IMR-90 (cell line): ENCODE data around the gene PCYT2. TPM values are rescaled to one million over a fixed set of nuclear protein-coding genes. Genes with fewer than 3 reads are reported as not detected.

ENCODE experiments used
- ATAC-seq: fragments of 200-7000 bp; cut with Tn5 transposase; 2 replicates; pipeline ENCODE4 v1.9.1; 2020; ENCODE audit warnings: low read depth, mild to moderate bottlenecking, moderate library complexity
- BruUV-seq: library from RNA; stranded (reverse); fragments of 400-500 nt; replicated peaks from 2 replicates; lab custom pipeline; 2021; lab: Mats Ljungman, UMichigan
- CTCF ChIA-PET: fragments of 300-600 bp; formaldehyde crosslinking; extraction: SDS; loops from one replicate; lab custom pipeline; 2021; ENCODE audit warnings: antibody characterized with exemption; lab: Yijun Ruan, JAX
- POLR2A ChIA-PET: fragments of 300-600 bp; sonication (Branson Sonifier 250); formaldehyde crosslinking; loops from one replicate; lab custom pipeline; 2022; ENCODE audit warnings: antibody characterized with exemption; ENCODE audit not compliant: unreplicated experiment; lab: Charles Lee
- DNase-seq: peaks from one replicate; pipeline ENCODE4 v3.0.0; 2013
- H2AFZ ChIP-seq: replicated peaks from 2 replicates; pipeline ENCODE3; 2013; ENCODE audit warnings: low read length, mild to moderate bottlenecking; ENCODE audit not compliant: poor library complexity
- H2AK5ac ChIP-seq: 2 replicates; pipeline ENCODE4 v1.6.1; 2013; ENCODE audit warnings: low read depth, low read length, inconsistent platforms
- H2AK9ac ChIP-seq: replicated peaks from 2 replicates; pipeline ENCODE3; 2013; ENCODE audit warnings: mild to moderate bottlenecking, low read depth, low read length, moderate library complexity; ENCODE audit not compliant: poor library complexity
- H2BK120ac ChIP-seq: 2 replicates; pipeline ENCODE4 v1.6.1; 2013; ENCODE audit warnings: low read depth, low read length, inconsistent platforms
- H2BK15ac ChIP-seq: 3 replicates; pipeline ENCODE4 v1.6.1; 2013; ENCODE audit warnings: low read depth, low read length, inconsistent platforms
- H2BK20ac ChIP-seq: 2 replicates; pipeline ENCODE4 v1.6.1; 2013; ENCODE audit warnings: low read depth, mild to moderate bottlenecking, inconsistent platforms, low read length, moderate library complexity
- H2BK5ac ChIP-seq: 2 replicates; pipeline ENCODE4 v1.6.1; 2013; ENCODE audit warnings: mild to moderate bottlenecking, low read depth, low read length, inconsistent platforms; ENCODE audit not compliant: poor library complexity, severe bottlenecking
- H3K14ac ChIP-seq: replicated peaks from 2 replicates; pipeline ENCODE4 v1.6.1; 2013; ENCODE audit warnings: low read depth, low read length, inconsistent platforms
- H3K18ac ChIP-seq: 2 replicates; pipeline ENCODE4 v1.6.1; 2013; ENCODE audit warnings: low read depth, low read length, control low read depth
- H3K23ac ChIP-seq: 2 replicates; pipeline ENCODE4 v1.6.1; 2013; ENCODE audit warnings: low read depth, low read length, inconsistent platforms
- H3K27ac ChIP-seq: 2 replicates; pipeline ENCODE4 v1.5.1; 2013; ENCODE audit warnings: mild to moderate bottlenecking, control low read depth, low read length; ENCODE audit not compliant: insufficient read depth
- H3K27me3 ChIP-seq: 2 replicates; pipeline ENCODE4 v1.6.1; 2013; ENCODE audit warnings: low read length; ENCODE audit not compliant: control insufficient read depth, insufficient read depth
- H3K36me3 ChIP-seq: 2 replicates; pipeline ENCODE4 v1.6.1; 2013; ENCODE audit warnings: low read length, mixed read lengths; ENCODE audit not compliant: control insufficient read depth, insufficient read depth
- H3K4ac ChIP-seq: 2 replicates; pipeline ENCODE4 v1.6.1; 2013; ENCODE audit warnings: low read depth, low read length, inconsistent platforms
- H3K4me1 ChIP-seq: 2 replicates; pipeline ENCODE4 v1.6.1; 2013; ENCODE audit warnings: low read length, mixed read lengths; ENCODE audit not compliant: control insufficient read depth, insufficient read depth
- H3K4me2 ChIP-seq: 2 replicates; pipeline ENCODE4 v1.6.1; 2013; ENCODE audit warnings: low read depth, mild to moderate bottlenecking, control low read depth, low read length, moderate library complexity
- H3K4me3 ChIP-seq: 2 replicates; pipeline ENCODE4 v1.5.1; 2013; ENCODE audit warnings: low read depth, mild to moderate bottlenecking, control low read depth, low read length, moderate library complexity; ENCODE audit not compliant: insufficient read depth
- H3K56ac ChIP-seq: 2 replicates; pipeline ENCODE4 v1.6.1; 2013; ENCODE audit warnings: low read length, inconsistent platforms; ENCODE audit not compliant: insufficient read depth; ENCODE audit errors: extremely low read depth
- H3K79me1 ChIP-seq, 2 experiments: 2 replicates each; pipeline ENCODE4 v1.6.1; 2013; ENCODE audit warnings: low read length in 2 of 2, inconsistent platforms in 1 of 2, low read depth in 1 of 2
- H3K9ac ChIP-seq: 2 replicates; pipeline ENCODE4 v1.6.1; 2013; ENCODE audit warnings: low read depth, low read length, control low read depth
- H3K9me1 ChIP-seq: 2 replicates; pipeline ENCODE4 v1.6.1; 2013; ENCODE audit warnings: low read length, inconsistent platforms; ENCODE audit not compliant: insufficient read depth
- H3K9me3 ChIP-seq: 2 replicates; pipeline ENCODE4 v1.6.1; 2013; ENCODE audit warnings: low read length; ENCODE audit not compliant: control insufficient read depth, insufficient read depth
- H4K20me1 ChIP-seq: 2 replicates; pipeline ENCODE4 v1.6.1; 2013; ENCODE audit warnings: low read length, inconsistent platforms; ENCODE audit not compliant: insufficient read depth
- H4K5ac ChIP-seq: 2 replicates; pipeline ENCODE4 v1.6.1; 2013; ENCODE audit warnings: mild to moderate bottlenecking, low read depth, low read length, control low read depth
- H4K8ac ChIP-seq, 2 experiments: 2 replicates each; pipeline ENCODE4 v1.6.1; 2013; ENCODE audit warnings: low read depth in 2 of 2, low read length in 2 of 2, control low read depth in 1 of 2, inconsistent platforms in 1 of 2
- H4K91ac ChIP-seq: 2 replicates; pipeline ENCODE4 v1.6.1; 2013; ENCODE audit warnings: low read depth, low read length, inconsistent platforms; ENCODE audit not compliant: insufficient read depth
- BHLHE40 ChIP-seq: fragments of 150-350 bp; IDR thresholded peaks from 2 replicates; pipeline ENCODE4 v1.6.1; 2016; ENCODE audit warnings: mild to moderate bottlenecking, low read depth, low read length
- CEBPB ChIP-seq: IDR thresholded peaks from 2 replicates; pipeline ENCODE4 v1.6.1; 2012; ENCODE audit warnings: low read depth, low read length, improper control_type of control experiment
- ELK1 ChIP-seq: fragments of 150-350 bp; IDR thresholded peaks from 2 replicates; pipeline ENCODE4 v1.6.1; 2016; ENCODE audit warnings: low read depth, mild to moderate bottlenecking, low read length, moderate library complexity, borderline replicate concordance
- FOS ChIP-seq: fragments of 150-350 bp; IDR thresholded peaks from 2 replicates; pipeline ENCODE4 v1.6.1; 2016; ENCODE audit warnings: low read depth, low read length
- MAFK ChIP-seq: IDR thresholded peaks from 2 replicates; pipeline ENCODE4 v1.6.1; 2012; ENCODE audit warnings: low read depth, low read length, improper control_type of control experiment
- MAZ ChIP-seq: IDR thresholded peaks from 2 replicates; pipeline ENCODE4 v1.6.1; 2012; ENCODE audit warnings: low read depth, mild to moderate bottlenecking, low read length, improper control_type of control experiment, moderate library complexity, borderline replicate concordance
- MXI1 ChIP-seq: IDR thresholded peaks from 2 replicates; pipeline ENCODE4 v1.6.1; 2012; ENCODE audit warnings: low read depth, mild to moderate bottlenecking, low read length, moderate library complexity, borderline replicate concordance
- NFE2L2 ChIP-seq: fragments of 150-350 bp; IDR thresholded peaks from 2 replicates; pipeline ENCODE4 v1.6.1; 2016; ENCODE audit warnings: low read depth, mild to moderate bottlenecking, low read length
- POLR2A ChIP-seq: IDR thresholded peaks from 2 replicates; pipeline ENCODE4 v1.6.1; 2012; ENCODE audit warnings: mild to moderate bottlenecking, low read depth, low read length
- RAD21 ChIP-seq: IDR thresholded peaks from 2 replicates; pipeline ENCODE4 v1.6.1; 2012; ENCODE audit warnings: low read length, improper control_type of control experiment
- RCOR1 ChIP-seq: IDR thresholded peaks from 2 replicates; pipeline ENCODE4 v1.6.1; 2012; ENCODE audit warnings: mild to moderate bottlenecking, low read length, improper control_type of control experiment; ENCODE audit not compliant: insufficient replicate concordance
- SMC3 ChIP-seq: fragments of 150-350 bp; IDR thresholded peaks from 2 replicates; pipeline ENCODE4 v1.6.1; 2016; ENCODE audit warnings: low read depth, mild to moderate bottlenecking, antibody characterized with exemption, low read length, moderate library complexity
- USF2 ChIP-seq: fragments of 150-350 bp; IDR thresholded peaks from 2 replicates; pipeline ENCODE4 v1.6.1; 2017; ENCODE audit warnings: mild to moderate bottlenecking, antibody characterized with exemption, low read length, low read depth
- WGBS, 2 experiments: methylation state at CpG; one replicate each; pipeline versions ENCODE4 v1.1.5 to v1.1.7; 2013; ENCODE audit warnings: missing lambda C conversion rate in 2 of 2; ENCODE audit not compliant: insufficient read length in 1 of 2; ENCODE audit errors: extremely low coverage in 2 of 2; 5-methylcytosine and 5-hydroxymethylcytosine counted together
- dilution Hi-C: fragments of 300-500 bp; cut with HindIII; formaldehyde crosslinking; loops from one replicate; pipeline ENCODE4 v1.14.3; 2018; ENCODE audit warnings: low sequenced_read_pairs; ENCODE audit not compliant: unreplicated experiment
- in situ Hi-C: fragments of 300-500 bp; cut with MboI; formaldehyde crosslinking; loops from 3 replicates; pipeline ENCODE4 v1.14.3; 2019; ENCODE audit warnings: low sequenced_read_pairs, inconsistent platforms, mixed read lengths
- intact Hi-C: fragments of 100-400 bp; cut with micrococcal nuclease; formaldehyde crosslinking; loops from 2 replicates; pipeline ENCODE4 v1.10.0; 2022
- polyA plus RNA-seq, 3 experiments: library from polyadenylated mRNA; depleted of rRNA; stranded (reverse); fragments of >200 nt; gene quantifications; 2 replicates each; pipeline ENCODE4 v1.2.3, GENCODE V29; 2012; ENCODE audit warnings: low replicate concordance in 1 of 3
- total RNA-seq: library from RNA; depleted of rRNA; stranded (reverse); fragments of >200 nt; gene quantifications from 2 replicates; pipeline ENCODE4 v1.2.3, GENCODE V29; 2012
- TF ChIP-seq, protein P1 (sequence below): conservative IDR thresholded peaks from 2 replicates; pipeline ENCODE4 v1.5.1; 2012; ENCODE audit warnings: mild to moderate bottlenecking, low read depth, low read length, improper control_type of control experiment

PCYT2 gene
- total and polyA plus RNA-seq, 2 of the 4 experiments (the other 2 are of a cell fraction) = 37.3 to 38.5 TPM

GRCh38 chr17:81929253-81930141 lies 18.3 kb upstream of the PCYT2 start:
- Histone ChIP-seq H3K4me2 (no peak overlapping the region), H3K36me3 (peaks cover 19% of the 10 kb centered on the region; the same call in 1 of the 2 replicates), H3K56ac (no peak overlapping the region), H3K27me3 (no peaks in the 10 kb centered on the region), H3K23ac (0 out of 2 replicates have a peak overlapping the region, but pooled peaks have one; percentile 8), H2AFZ (peak overlapping the region; percentile 48), H3K4ac (no peak overlapping the region), H4K20me1 (peaks cover 32% of the 10 kb centered on the region), H3K9me3 (no peaks in the 10 kb centered on the region), H4K5ac (no peak overlapping the region), H4K8ac (no peak overlapping the region), H3K9ac (no peak overlapping the region), H3K4me1 (peaks cover 15% of the 10 kb centered on the region), H4K91ac (no peak overlapping the region), H3K27ac (no peak overlapping the region), H3K4me3 (no peak overlapping the region), H2BK5ac (no peak overlapping the region), H2AK9ac (peak overlapping the region; percentile 77), H2AK5ac (peak overlapping the region; percentile 23; the same call in 1 of the 2 replicates), H2BK15ac (no peak overlapping the region), H3K14ac (no peak overlapping the region), H2BK20ac (no peak overlapping the region), H3K18ac (no peak overlapping the region), H3K79me1 (peaks cover 13 to 40% of the 10 kb centered on the region in 2 experiments; a peak in 3 of 4 replicates), H2BK120ac (no peak overlapping the region), H3K9me1 (peaks cover 14% of the 10 kb centered on the region)
- in situ Hi-C loops (no loop called here), dilution Hi-C loops (no loop called here), intact Hi-C loops (no loop called here)
- ChIA-PET POLR2A (no interaction called here), CTCF (interaction anchor here (1.3 kb wide), 1 partner anchor 90 kb away, joined by 3 read pairs; no protein-coding TSS in a partner anchor)
- DNase-seq = no peak
- BruUV-seq = no TSS peak
- WGBS, 2 experiments = 87% methylated on average over 9 of the region's 31 CpGs; no CpG with 5 or more reads in 1 of the 2 experiments
- ATAC-seq = no peak
- no peak for TF ChIP-seq SMC3
- TF ChIP-seq NFE2L2 = no peak
- TF ChIP-seq ELK1 = no peak
- TF ChIP-seq, protein P1, sequence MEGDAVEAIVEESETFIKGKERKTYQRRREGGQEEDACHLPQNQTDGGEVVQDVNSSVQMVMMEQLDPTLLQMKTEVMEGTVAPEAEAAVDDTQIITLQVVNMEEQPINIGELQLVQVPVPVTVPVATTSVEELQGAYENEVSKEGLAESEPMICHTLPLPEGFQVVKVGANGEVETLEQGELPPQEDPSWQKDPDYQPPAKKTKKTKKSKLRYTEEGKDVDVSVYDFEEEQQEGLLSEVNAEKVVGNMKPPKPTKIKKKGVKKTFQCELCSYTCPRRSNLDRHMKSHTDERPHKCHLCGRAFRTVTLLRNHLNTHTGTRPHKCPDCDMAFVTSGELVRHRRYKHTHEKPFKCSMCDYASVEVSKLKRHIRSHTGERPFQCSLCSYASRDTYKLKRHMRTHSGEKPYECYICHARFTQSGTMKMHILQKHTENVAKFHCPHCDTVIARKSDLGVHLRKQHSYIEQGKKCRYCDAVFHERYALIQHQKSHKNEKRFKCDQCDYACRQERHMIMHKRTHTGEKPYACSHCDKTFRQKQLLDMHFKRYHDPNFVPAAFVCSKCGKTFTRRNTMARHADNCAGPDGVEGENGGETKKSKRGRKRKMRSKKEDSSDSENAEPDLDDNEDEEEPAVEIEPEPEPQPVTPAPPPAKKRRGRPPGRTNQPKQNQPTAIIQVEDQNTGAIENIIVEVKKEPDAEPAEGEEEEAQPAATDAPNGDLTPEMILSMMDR = no peak
- no peak for TF ChIP-seq POLR2A
- TF ChIP-seq MAZ = no peak
- no peak for TF ChIP-seq RAD21
- TF ChIP-seq BHLHE40 = no peak
- no peak for TF ChIP-seq FOS
- TF ChIP-seq MAFK = no peak
- TF ChIP-seq RCOR1 = no peak
- TF ChIP-seq USF2 = no peak
- TF ChIP-seq CEBPB = no peak
- TF ChIP-seq MXI1 = no peak
